ENCODE results near the gene ZNF766. TPM values are rescaled to one million over a fixed set of nuclear protein-coding genes. Genes with fewer than 3 reads are reported as not detected.

The ZNF766 gene
- total and polyA plus RNA-seq, 4 donors = 10.2 to 22.1 (median 12.2) TPM

- no peaks in the 10 kb centered on the region for H3K9me3 ChIP-seq (ENCODE audit: control insufficient read depth, insufficient read depth, low read length)
- H3K27ac ChIP-seq (ENCODE audit: low read depth, low read length) = no peak overlapping the region
- H3K4me3 ChIP-seq (ENCODE audit: low read depth, low read length) = no peak overlapping the region
- no peak for DNase-seq (ENCODE audit: low read depth in 4 of 6, low spot score in 6 of 6)
- 88% methylated on average over 5 of the region's 6 CpGs for WGBS (ENCODE audit: insufficient coverage)
- H3K36me3 ChIP-seq (ENCODE audit: control insufficient read depth, insufficient read depth, low read length) = peaks cover 31% of the 10 kb centered on the region
- no peaks in the 10 kb centered on the region for H3K27me3 ChIP-seq (ENCODE audit: control insufficient read depth, insufficient read depth, low read length)
- no peaks in the 10 kb centered on the region for H3K4me1 ChIP-seq (ENCODE audit: control insufficient read depth, insufficient read depth, low read length)
These were observed 75.8 kb downstream of the ZNF766 start for GRCh38 chr19:52345162-52345561.

Small RNAs within 50 kb of the gene (small RNA-seq; reads per million reads assigned to genes)
- gene MIR643 (ENCODE audit: low replicate concordance) = 0.20 reads per million, percentile 6 among the genes with 10 or more reads in this experiment
- not detected for gene MIR6801 (ENCODE audit: low replicate concordance)
- gene RF00019 (ENCODE audit: low replicate concordance) = not detected

Other genes starting within 250 kb of the ZNF766 start
- 10 to 100 TPM; 14.5 to 19.7 TPM for gene ZNF614, start 241.2 kb upstream of the ZNF766 start, total RNA-seq
- 10 to 100 TPM; 13.0 to 17.6 TPM for gene ZNF614, start 241.2 kb upstream of the ZNF766 start, polyA plus RNA-seq (ENCODE audit: insufficient read length in 2 of 2)
- gene ZNF432, start 220.7 kb upstream of the ZNF766 start, total RNA-seq = 10 to 100 TPM; 17.7 to 24.2 TPM
- gene ZNF432, start 220.7 kb upstream of the ZNF766 start, polyA plus RNA-seq (ENCODE audit: insufficient read length in 2 of 2) = 10 to 100 TPM; 17.7 to 22.4 TPM
- 10 to 100 TPM; 25.9 to 33.0 TPM for gene ZNF841, start 173.8 kb upstream of the ZNF766 start, total RNA-seq
- gene ZNF841, start 173.8 kb upstream of the ZNF766 start, polyA plus RNA-seq (ENCODE audit: insufficient read length in 2 of 2) = 10 to 100 TPM; 12.0 to 20.8 TPM
- 10 to 100 TPM; 16.9 to 18.0 TPM for gene ZNF616, start 129.6 kb upstream of the ZNF766 start, total RNA-seq
- 10 to 100 TPM in 1 of 2 donors, 1 to 10 TPM in 1; 9.1 to 10.6 TPM for gene ZNF616, start 129.6 kb upstream of the ZNF766 start, polyA plus RNA-seq (ENCODE audit: insufficient read length in 2 of 2)
- gene ZNF836, start 98.0 kb upstream of the ZNF766 start, total RNA-seq = 10 to 100 TPM; 19.9 to 26.2 TPM
- gene ZNF836, start 98.0 kb upstream of the ZNF766 start, polyA plus RNA-seq (ENCODE audit: insufficient read length in 2 of 2) = 10 to 100 TPM; 11.9 to 14.5 TPM
- 100 to 1,000 TPM; 217 to 232 TPM for gene PPP2R1A, start 79.5 kb upstream of the ZNF766 start, total RNA-seq
- gene PPP2R1A, start 79.5 kb upstream of the ZNF766 start, polyA plus RNA-seq (ENCODE audit: insufficient read length in 2 of 2) = 100 to 1,000 TPM; 726 to 752 TPM
- 10 to 100 TPM; 10.0 to 13.4 TPM for gene ZNF480, start 27.6 kb downstream of the ZNF766 start, total RNA-seq
- gene ZNF480, start 27.6 kb downstream of the ZNF766 start, polyA plus RNA-seq (ENCODE audit: insufficient read length in 2 of 2) = 10 to 100 TPM in 1 of 2 donors, 1 to 10 TPM in 1; 8.2 to 10.8 TPM
- 10 to 100 TPM; 11.4 to 12.9 TPM for gene ZNF610, start 66.7 kb downstream of the ZNF766 start, total RNA-seq
- 10 to 100 TPM; 11.5 to 13.3 TPM for gene ZNF610, start 66.7 kb downstream of the ZNF766 start, polyA plus RNA-seq (ENCODE audit: insufficient read length in 2 of 2)
- gene ZNF880, start 100.3 kb downstream of the ZNF766 start, total RNA-seq = 10 to 100 TPM; 41.5 to 56.7 TPM
- 10 to 100 TPM; 14.9 to 26.2 TPM for gene ZNF880, start 100.3 kb downstream of the ZNF766 start, polyA plus RNA-seq (ENCODE audit: insufficient read length in 2 of 2)
- gene ZNF528, start 128.3 kb downstream of the ZNF766 start, total RNA-seq = 10 to 100 TPM; 45.7 to 68.2 TPM
- 10 to 100 TPM; 38.9 to 46.3 TPM for gene ZNF528, start 128.3 kb downstream of the ZNF766 start, polyA plus RNA-seq (ENCODE audit: insufficient read length in 2 of 2)
- gene ZNF534, start 159.6 kb downstream of the ZNF766 start, total RNA-seq = under 1 TPM; 0.40 to 0.72 TPM
- gene ZNF534, start 159.6 kb downstream of the ZNF766 start, polyA plus RNA-seq (ENCODE audit: insufficient read length in 2 of 2) = 1 to 10 TPM; 1.2 to 1.7 TPM
- 10 to 100 TPM; 10.6 to 15.5 TPM for gene ZNF578, start 184.0 kb downstream of the ZNF766 start, total RNA-seq
- gene ZNF578, start 184.0 kb downstream of the ZNF766 start, polyA plus RNA-seq (ENCODE audit: insufficient read length in 2 of 2) = 1 to 10 TPM; 4.8 to 5.4 TPM